ENCODE data around the gene CYSLTR2. TPM values are rescaled to one million over a fixed set of nuclear protein-coding genes. Genes with fewer than 3 reads are reported as not detected.
"Not testable (repeated sequence)": the region's sequence is repeated elsewhere in the genome, so short reads cannot be mapped to it uniquely, and the experiment has no call there.

Gene CYSLTR2
- total RNA-seq, 1 donor from 2014 or later: not detected

DNA sequence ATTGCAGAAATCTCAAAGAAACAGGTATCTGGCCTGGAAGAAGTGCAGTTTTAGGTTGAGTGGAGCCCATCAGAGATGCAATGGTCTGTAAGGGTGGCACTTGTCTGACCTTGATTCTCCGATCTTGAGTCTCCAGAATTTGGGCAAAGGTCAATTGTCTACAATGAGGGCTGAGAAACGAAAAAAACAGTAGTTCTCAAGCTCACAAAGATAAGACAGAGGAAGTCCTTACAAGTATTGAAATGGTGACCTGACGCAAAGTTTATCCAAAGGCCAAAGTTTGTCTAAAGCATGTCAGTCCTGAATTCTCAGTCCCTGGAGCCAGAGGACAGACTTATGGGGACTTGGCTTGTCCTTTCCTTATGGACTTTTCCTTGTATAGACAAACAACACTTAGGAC, 40.3 kb downstream of the CYSLTR2 start:
- DNase-seq (ENCODE audit: low read depth, low spot score): no peak

DNA sequence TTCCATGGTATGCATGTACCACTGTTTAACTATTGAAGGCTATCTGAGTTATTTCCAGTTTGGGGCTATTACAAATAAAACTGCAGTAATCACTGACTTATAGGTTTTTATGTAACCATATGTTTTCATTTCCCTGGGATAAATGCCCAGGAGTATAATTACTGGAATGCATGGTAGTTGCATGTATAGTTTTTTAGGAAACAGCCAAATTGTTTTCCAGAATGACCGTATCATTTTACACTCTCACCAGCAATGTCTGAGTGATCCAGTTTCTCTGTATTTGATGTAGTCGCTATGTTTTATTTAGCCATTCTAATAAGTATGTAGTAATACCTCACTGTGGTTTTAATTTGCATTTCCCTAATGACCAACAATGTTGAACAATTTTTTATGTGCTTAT, 42.0 kb downstream of the CYSLTR2 start:
- no peak for DNase-seq (ENCODE audit: low read depth, low spot score)

- DNase-seq (ENCODE audit: low read depth, low spot score): not testable (repeated sequence)
Measured at GRCh38 chr13:48696676-48697075, 42.9 kb downstream of the CYSLTR2 start.

GRCh38 chr13:48707405-48707804, 53.7 kb downstream of the CYSLTR2 start:
- DNase-seq (ENCODE audit: low read depth, low spot score): no peak

- no peak for DNase-seq (ENCODE audit: low read depth, low spot score)
Measured at GRCh38 chr13:48708764-48709163, 55.0 kb downstream of the CYSLTR2 start.

- DNase-seq (ENCODE audit: low read depth, low spot score): no peak
Measured at GRCh38 chr13:48709213-48709612, 55.5 kb downstream of the CYSLTR2 start.

DNA sequence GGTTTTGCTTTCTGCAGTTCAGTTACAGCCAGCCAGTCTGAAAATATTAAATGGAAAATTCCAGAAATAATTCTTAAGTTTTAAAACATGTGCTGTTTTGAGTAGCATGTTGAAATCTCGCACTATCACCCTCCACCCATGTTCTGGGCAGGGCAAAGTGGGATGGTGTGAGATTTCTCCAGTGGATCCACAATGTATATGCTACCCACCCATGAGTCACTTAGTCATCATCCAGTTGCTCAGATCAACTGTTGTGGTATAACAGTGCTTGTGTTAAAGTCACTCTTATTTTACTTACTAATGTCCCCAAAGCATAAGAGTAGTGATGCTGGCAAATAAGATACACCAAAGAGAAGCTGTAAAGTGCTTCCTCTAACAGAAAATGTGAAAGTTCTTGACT, 56.4 kb downstream of the CYSLTR2 start:
- DNase-seq (ENCODE audit: low read depth, low spot score): no peak

- DNase-seq (ENCODE audit: low read depth, low spot score): no peak
Measured at GRCh38 chr13:48712141-48712540, 58.4 kb downstream of the CYSLTR2 start.

GRCh38 chr13:48715977-48716376, 62.2 kb downstream of the CYSLTR2 start:
- DNase-seq (ENCODE audit: low read depth, low spot score): no peak

DNA sequence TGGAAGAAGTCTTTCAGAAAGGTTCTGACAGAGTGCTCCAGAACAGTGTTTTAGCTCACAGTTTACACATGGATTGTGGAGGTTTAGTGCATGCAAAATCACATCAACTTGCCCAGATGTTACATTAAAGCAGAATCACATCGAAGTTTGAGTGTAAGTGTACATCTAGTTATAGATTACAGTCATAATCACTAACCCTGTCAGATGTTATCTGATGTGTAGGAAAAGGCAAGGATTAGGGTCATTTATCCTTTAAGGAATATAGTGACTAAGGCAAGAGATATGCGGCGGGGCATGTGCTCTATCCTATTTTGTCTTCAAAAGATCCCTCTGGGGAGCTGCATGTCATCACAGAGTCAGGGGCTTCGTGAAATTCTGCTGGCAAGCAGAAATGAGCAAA, 66.9 kb downstream of the CYSLTR2 start:
- DNase-seq (ENCODE audit: low read depth, low spot score): no peak

GRCh38 chr13:48723168-48723567, 69.4 kb downstream of the CYSLTR2 start:
- no peak for DNase-seq (ENCODE audit: low read depth, low spot score)

DNA sequence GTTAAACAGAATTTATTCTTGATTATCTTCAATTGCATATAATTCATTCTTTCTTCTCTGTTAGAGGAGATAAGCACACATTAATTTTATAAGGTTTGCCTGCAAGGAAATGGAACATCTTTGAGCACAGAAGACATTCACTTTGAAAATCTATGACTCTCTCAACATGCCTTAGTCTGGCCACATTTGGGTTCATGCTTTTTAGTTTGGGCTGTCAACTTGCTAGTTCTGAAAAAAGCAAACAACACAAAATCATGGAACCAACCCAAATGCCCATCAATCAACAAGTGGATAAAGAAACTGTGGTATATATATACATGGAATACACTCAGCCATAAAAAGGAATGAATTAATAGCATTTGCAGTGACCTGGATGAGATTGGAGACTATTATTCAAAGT, 71.5 kb downstream of the CYSLTR2 start:
- DNase-seq (ENCODE audit: low read depth, low spot score): no peak

DNA sequence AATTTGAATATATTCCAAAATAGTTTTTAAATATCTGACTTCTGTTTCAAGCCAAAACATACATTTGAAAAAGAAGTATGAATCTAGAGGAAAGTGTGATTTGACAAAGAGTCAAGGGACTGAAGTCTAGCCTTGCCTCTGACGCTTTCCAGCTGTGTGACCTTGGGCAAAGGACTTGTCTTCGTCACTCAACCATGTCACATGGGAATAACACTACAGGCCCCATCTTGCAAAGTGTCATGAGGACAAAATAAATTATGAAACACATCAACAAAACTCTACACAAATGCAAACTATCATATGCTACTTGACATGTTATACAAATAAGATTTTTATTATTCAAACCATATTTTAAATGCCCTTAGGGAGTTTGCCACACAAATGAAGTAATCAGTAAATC, 73.0 kb downstream of the CYSLTR2 start:
- no peak for DNase-seq (ENCODE audit: low read depth, low spot score)

DNA sequence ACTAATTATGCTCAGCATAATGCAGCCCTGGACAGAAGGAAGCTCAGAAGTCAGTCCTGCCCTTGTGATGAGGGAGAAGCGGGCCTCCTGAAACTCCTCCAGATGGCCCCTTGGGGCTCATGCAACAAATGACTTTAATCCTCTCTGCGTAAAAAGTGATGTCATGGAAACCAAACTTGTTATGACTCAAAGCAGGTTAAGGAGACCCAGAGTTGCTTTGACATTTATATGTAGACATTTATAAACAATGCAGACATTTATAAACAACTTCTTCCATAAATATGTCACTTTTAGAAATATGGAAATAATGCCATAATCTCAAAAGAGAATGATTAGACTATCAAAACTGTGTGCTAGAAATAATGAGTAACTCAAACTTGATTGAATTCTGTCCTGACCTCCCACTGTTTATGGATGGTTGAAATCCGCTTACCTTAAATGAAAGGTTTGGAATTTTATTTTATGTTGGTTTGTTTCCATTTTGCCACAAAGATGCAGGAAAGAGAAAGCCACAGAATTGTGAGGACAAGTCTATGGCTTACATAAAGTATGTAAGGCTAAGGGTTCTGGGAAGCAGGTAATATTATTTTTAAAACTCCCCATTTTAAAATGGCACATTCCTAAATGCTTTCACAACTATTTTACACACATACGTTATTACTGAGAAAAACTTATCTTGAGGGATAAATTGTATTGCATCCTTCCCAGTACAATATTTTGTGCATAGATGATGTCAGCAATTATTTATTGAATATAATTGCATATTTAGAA, 73.7 kb downstream of the CYSLTR2 start:
- no peak for DNase-seq (ENCODE audit: low read depth, low spot score)

GRCh38 chr13:48728226-48728625, 74.5 kb downstream of the CYSLTR2 start:
- no peak for DNase-seq (ENCODE audit: low read depth, low spot score)

- no peak for DNase-seq (ENCODE audit: low read depth, low spot score)
Measured at GRCh38 chr13:48728876-48729275, 75.1 kb downstream of the CYSLTR2 start.

GRCh38 chr13:48729856-48730255, 76.1 kb downstream of the CYSLTR2 start:
- no peak for DNase-seq (ENCODE audit: low read depth, low spot score)

GRCh38 chr13:48731001-48731658, 77.4 kb downstream of the CYSLTR2 start:
- DNase-seq (ENCODE audit: low read depth, low spot score): no peak

DNA sequence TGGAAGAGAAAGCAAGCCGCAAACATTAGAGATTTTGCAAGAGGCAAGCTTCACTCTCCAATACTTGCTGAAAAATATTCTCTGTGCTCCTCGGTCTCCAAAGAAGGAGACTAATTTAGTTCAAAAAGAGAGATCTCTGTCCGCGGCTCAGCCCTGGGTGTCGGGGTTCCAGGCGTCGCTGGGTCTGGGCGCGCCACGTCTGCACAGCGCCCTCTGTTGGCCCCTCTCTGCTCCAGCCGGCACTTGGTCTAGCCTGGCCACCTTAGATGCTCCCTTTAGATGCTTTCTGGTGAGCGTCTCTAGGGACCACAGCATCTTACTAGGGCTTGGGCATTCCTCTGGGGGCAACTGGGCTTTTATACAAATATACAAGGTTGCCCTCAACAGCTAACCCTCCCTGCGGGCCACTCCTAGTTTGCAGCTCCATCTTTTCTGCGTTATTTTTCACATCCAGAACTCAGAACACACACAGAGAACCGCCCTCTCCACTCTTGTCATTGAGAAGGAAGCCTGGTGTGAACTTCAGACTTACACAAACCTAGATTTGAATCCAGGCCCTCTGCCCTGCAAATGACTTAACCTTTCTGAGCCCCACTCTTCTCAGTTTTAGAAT, 78.3 kb downstream of the CYSLTR2 start:
- no peak for DNase-seq (ENCODE audit: low read depth, low spot score)

DNA sequence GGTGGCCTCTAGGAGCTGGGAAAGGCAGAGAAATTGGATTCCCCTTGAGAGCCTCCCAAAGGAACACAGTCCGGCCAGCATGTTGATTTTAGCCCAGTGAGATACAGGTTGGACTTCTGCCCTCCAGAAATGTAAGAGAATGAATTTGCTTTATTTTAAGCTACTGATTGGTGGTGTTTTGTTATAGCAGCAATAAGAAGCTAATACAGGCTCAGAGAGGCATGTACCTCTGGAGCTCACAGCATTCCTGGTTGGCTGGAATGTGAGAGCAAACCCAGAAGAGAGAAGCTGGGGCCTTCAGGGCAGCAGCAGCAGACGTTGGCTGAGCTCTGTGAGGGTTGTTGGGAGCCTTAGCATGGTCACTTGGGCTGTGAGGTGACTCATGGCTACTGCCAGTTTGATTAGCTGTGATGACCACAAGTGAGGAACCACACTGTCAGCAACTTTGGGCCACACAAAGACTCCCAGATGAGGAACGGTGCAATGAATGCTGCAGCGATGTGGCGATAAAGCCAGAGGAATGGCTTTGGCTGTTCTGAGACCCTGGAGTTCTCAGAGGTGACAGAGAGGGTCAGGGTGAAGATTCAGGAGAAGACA, 80.1 kb downstream of the CYSLTR2 start:
- DNase-seq (ENCODE audit: low read depth, low spot score): no peak

GRCh38 chr13:48735571-48735970, 81.8 kb downstream of the CYSLTR2 start:
- no peak for DNase-seq (ENCODE audit: low read depth, low spot score)

GRCh38 chr13:48737689-48738088, 84.0 kb downstream of the CYSLTR2 start:
- no peak for DNase-seq (ENCODE audit: low read depth, low spot score)

Measured in pulmonary artery endothelial cell (primary cell).